Adrenal gland (tissue), 5 donors: ENCODE measurements around the gene TAAR1.

Experiments
- CTCF ChIP-seq, 6 experiments: fragments of 450-650 bp in 4 of 6; fragments of 200-600 bp in 2 of 6; sonication (generic) in 1 of 6; IDR thresholded peaks; 1 replicate in 5 of 6; 2 replicates in 1 of 6; pipeline versions ENCODE4 v1.5.1 to v1.8.0; 2016 to 2021; ENCODE audit warnings: antibody characterized with exemption in 6 of 6, mild to moderate bottlenecking in 2 of 6, moderate library complexity in 1 of 6
- POLR2A ChIP-seq, 2 donors: fragments of 450-650 bp; IDR thresholded peaks; one replicate each; pipeline ENCODE4 v1.6.1; 2017; ENCODE audit warnings: antibody characterized with exemption in 2 of 2, mild to moderate bottlenecking in 2 of 2, moderate library complexity in 1 of 2
- donor health status: DM: no; HTN: no; CAD: no.

GRCh38 chr6:132614554-132614953, 44.4 kb downstream of the TAAR1 start:
- TF ChIP-seq POLR2A (IDR thresholded peaks at IDR 0.05), result no peak
- TF ChIP-seq CTCF (IDR thresholded peaks at IDR 0.05), result no peak
